Activated effector memory CD4-positive, alpha-beta T cell treated with Interleukin-2 at 50 U/mL for 16 hours (primary cell): ENCODE measurements around the gene MRTFB.

Experiments used
- DNase-seq: peaks from one replicate; pipeline ENCODE4 v3.0.0-alpha.2; 2020

The MRTFB gene

GRCh38 chr16:14296663-14297062 lies 225.5 kb downstream of the MRTFB start:
- DNase-seq = no peak

GRCh38 chr16:14298374-14299122 lies 227.4 kb downstream of the MRTFB start:
- no peak for DNase-seq

- DNase-seq = no peak
Observed at GRCh38 chr16:14300705-14301168, 229.6 kb downstream of the MRTFB start.

- no peak for DNase-seq
Observed at GRCh38 chr16:14301169-14302030, 230.3 kb downstream of the MRTFB start.

- no peak for DNase-seq
Observed at GRCh38 chr16:14302031-14302398, 230.9 kb downstream of the MRTFB start.

GRCh38 chr16:14302399-14303181 lies 231.5 kb downstream of the MRTFB start:
- DNase-seq = no peak

GRCh38 chr16:14303182-14303618 lies 232.1 kb downstream of the MRTFB start:
- DNase-seq = no peak

- DNase-seq = no peak
Observed at GRCh38 chr16:14303639-14304394, 232.7 kb downstream of the MRTFB start.

- DNase-seq = no peak
Observed at GRCh38 chr16:14304891-14305460, 233.9 kb downstream of the MRTFB start.

- DNase-seq = no peak
Observed at GRCh38 chr16:14306485-14307058, 235.5 kb downstream of the MRTFB start.

- DNase-seq = no peak
Observed at GRCh38 chr16:14307059-14307526, 236.0 kb downstream of the MRTFB start.

- DNase-seq = no peak
Observed at GRCh38 chr16:14307527-14308367, 236.6 kb downstream of the MRTFB start.

GRCh38 chr16:14308368-14308723 lies 237.2 kb downstream of the MRTFB start:
- DNase-seq = no peak

- no peak for DNase-seq
Observed at GRCh38 chr16:14309001-14309886, 238.1 kb downstream of the MRTFB start.

- DNase-seq = no peak
Observed at GRCh38 chr16:14309906-14310305, 238.8 kb downstream of the MRTFB start.

- no peak for DNase-seq
Observed at GRCh38 chr16:14310519-14310991, 239.4 kb downstream of the MRTFB start.

- DNase-seq = no peak
Observed at GRCh38 chr16:14314116-14314515, 243.0 kb downstream of the MRTFB start.

GRCh38 chr16:14315683-14316320 lies 244.7 kb downstream of the MRTFB start:
- DNase-seq = no peak
